Loucy (cell line): ENCODE measurements around the gene TNNC2.
"Not testable (repeated sequence)": the region's sequence is repeated elsewhere in the genome, so short reads cannot be mapped to it uniquely, and the experiment has no call there.

Experiments
- EZH2phosphoT487 ChIP-seq: fragments of 200-600 bp; IDR thresholded peaks from 2 replicates; pipeline ENCODE4 v1.6.1; 2018; ENCODE audit warnings: antibody characterized with exemption, mild to moderate bottlenecking, moderate library complexity, borderline replicate concordance
- TF ChIP-seq, protein P1 (sequence below): fragments of 200-600 bp; sonication (generic); conservative IDR thresholded peaks from 2 replicates; pipeline ENCODE4 v1.5.1; 2014; ENCODE audit warnings: mild to moderate bottlenecking, antibody characterized with exemption, low read length

DNA sequence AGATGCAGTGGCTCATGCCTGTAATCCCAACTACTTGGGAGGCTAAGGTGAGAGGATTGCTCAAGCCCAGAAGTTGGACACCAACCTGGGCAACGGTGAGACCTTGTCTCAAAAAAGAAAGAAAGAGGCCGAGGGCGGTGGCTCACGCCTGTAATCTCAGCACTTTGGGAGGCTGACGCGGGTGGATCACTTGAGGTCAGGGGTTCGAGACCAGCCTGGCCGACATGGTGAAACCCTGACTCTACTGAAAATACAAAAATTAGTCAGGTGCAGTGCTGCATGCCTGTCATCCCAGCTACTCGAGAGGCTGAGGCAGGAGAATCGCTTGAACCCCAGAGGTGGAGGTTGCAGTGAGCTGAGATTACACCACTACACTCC is 47.0 kb upstream of the TNNC2 start:
- TF ChIP-seq EZH2phosphoT487: not testable (repeated sequence)
- TF ChIP-seq, protein P1, sequence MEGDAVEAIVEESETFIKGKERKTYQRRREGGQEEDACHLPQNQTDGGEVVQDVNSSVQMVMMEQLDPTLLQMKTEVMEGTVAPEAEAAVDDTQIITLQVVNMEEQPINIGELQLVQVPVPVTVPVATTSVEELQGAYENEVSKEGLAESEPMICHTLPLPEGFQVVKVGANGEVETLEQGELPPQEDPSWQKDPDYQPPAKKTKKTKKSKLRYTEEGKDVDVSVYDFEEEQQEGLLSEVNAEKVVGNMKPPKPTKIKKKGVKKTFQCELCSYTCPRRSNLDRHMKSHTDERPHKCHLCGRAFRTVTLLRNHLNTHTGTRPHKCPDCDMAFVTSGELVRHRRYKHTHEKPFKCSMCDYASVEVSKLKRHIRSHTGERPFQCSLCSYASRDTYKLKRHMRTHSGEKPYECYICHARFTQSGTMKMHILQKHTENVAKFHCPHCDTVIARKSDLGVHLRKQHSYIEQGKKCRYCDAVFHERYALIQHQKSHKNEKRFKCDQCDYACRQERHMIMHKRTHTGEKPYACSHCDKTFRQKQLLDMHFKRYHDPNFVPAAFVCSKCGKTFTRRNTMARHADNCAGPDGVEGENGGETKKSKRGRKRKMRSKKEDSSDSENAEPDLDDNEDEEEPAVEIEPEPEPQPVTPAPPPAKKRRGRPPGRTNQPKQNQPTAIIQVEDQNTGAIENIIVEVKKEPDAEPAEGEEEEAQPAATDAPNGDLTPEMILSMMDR: not testable (repeated sequence)
